HG03460 (cell line): Measurements from ENCODE around the gene ZNF892.
A peak's percentile ranks its signal among the peaks of the same experiment; 100 is the strongest.
"Not testable (repeated sequence)": the region's sequence is repeated elsewhere in the genome, so short reads cannot be mapped to it uniquely, and the experiment has no call there.

Source experiments
- ATAC-seq: cut with Tn5 transposase; IDR thresholded peaks from one replicate; pipeline ENCODE4 v1.9.1; 2021; ENCODE audit not compliant: unreplicated experiment

The ZNF892 gene

GRCh38 chr2:95207111-95207961, at the start of gene ZNF892:
ZNF892 (plus strand) TSS chr2:95207521; CDS start chr2:95207816, 295 bp downstream.
- peak; percentile 97 for ATAC-seq

- no peak for ATAC-seq
These were observed 48.9 kb upstream of the ZNF892 start for GRCh38 chr2:95158441-95158840.

DNA sequence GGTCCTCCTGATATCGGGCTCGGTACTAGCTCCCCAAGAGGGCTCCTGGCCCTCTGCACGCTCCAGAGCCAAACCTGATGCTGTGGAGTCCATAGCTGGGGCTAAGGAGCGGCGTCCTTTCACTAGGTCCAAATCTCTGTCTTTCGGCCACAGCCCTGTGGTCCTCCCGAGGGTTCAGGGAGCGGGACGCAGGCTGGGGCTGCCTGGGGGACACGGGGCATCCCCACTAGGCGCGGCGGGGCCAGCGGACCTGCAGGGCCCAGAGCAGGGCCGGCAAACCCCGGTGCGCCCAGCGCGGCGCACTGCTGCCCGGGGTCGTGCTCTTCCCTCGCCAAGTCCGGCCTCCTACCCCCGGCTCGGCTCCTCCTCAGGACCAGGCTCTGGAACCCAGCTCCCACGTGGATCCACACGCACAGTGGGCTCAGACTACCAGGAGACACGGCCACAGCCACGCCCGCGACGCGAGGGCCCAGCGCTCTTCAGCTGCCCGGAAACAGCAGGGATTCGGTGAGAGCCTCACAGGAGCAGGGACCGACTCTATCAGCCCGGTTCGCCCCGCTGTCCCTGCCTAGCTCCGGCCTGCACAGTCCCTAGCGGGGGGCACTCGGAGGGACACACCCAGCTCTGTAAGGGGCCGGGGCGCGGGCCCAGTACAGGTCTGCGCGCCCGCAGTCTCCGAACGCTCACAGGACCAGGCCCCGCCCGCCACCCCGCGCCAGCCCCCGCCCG, 48.3 kb upstream of the ZNF892 start:
- ATAC-seq: peak; percentile 48

- ATAC-seq: peak; percentile 88
These were observed 47.5 kb upstream of the ZNF892 start, which contains the start of gene ZNF514 for GRCh38 chr2:95159690-95160449. ZNF514 (minus strand) TSS chr2:95159848; CDS start chr2:95153253, 6,595 bp downstream.

- ATAC-seq: peak; percentile 11
These were observed 42.3 kb upstream of the ZNF892 start for GRCh38 chr2:95165030-95165370.

DNA sequence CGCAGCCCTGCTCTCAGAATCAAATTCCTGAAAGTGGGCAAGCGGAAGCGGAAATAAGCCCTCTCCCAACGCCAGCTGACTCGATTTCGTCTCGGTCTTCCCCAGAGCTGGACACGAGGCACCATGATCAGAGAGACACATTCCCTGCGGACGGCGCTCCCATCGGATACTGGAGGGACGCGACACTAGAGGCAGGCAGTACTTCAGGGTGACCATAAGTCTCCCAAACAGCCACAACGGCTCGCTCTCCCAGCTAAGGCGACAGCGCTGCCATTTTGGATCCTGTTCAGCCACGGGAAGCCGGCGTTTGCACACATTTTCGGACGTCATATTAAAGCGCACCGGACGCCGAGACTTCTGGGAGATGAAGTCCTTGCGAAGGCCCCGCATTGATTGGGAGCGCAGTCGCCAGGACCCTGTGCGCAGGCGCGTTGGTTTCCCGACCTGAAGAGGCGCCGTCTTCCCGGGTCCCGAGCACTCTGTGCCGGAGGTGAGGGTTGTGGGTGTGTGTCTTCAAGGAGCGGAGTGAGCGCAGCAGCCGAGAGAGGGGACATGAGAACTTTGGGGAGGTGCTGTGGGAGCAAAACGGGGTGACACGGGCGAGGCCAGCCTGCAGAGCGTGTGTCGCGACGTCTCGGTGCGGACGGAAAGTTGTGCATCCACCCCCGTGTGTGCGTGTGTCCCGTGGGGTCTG, 41.8 kb upstream of the ZNF892 start, which contains the start of gene ZNF2:
Gene ZNF2 (plus strand): TSS at position 439 of the 694 bp plus-strand sequence. CDS start 10,418 bp downstream, outside the sequence.
- ATAC-seq: peak; percentile 86

DNA sequence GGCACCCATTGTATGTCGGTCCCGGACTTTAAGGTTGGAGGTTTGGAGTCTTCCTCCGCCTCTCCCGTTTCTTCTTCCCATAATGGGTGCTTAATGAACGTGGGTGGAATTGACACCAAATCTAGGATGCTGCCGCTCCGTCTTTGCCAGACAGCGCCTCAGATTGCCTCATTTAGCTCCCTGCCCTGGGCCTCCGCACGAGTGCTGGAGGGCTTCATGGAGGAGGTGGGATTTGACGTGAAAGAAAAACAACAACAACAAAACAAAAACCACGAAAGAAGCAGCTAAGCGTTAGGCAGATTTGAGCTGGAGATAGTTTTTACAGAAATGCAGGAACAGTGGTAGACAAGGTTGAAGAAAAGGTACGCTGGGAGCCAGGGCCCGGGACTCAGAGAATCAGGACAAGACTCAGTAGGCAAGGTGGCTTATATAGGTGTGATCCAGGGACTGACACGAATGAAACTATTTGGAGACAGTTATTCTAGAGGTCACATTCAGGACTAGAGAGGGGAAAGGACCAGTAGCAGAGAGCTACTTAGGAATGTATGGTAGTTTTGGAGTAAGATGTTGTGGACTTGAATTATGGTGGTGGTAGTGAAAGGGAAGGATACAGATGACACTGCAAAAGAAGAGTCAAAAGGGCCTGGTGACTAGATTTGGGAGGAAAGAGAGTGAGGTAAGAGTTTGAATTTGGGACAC, 41.1 kb upstream of the ZNF892 start:
- ATAC-seq: peak; percentile 25

- ATAC-seq: no peak
These were observed 35.4 kb upstream of the ZNF892 start for GRCh38 chr2:95171902-95172301.

DNA sequence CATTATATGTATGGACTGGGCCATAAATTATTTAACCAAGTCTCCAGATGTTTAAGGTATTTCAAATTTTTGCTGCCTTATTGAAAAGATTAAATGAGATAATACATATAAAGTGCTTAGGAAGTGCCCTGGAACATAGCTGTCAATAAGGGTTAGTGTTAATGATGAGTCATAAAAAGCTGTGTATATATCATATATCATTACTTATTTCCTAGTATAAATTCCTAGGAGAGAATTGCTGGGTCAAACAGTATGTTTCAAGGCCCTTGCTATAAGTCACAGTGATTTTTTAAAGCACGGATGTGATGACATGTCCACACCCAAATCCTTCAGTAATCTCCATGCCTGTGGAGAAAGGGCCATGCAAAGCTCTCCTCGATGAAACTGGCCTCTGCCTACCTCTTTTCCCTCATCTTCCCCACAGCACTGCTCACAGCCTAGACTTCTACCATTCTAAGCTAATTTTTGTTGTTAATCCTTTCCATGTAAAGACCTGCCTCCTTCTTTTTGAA, 33.2 kb upstream of the ZNF892 start:
- no peak for ATAC-seq

DNA sequence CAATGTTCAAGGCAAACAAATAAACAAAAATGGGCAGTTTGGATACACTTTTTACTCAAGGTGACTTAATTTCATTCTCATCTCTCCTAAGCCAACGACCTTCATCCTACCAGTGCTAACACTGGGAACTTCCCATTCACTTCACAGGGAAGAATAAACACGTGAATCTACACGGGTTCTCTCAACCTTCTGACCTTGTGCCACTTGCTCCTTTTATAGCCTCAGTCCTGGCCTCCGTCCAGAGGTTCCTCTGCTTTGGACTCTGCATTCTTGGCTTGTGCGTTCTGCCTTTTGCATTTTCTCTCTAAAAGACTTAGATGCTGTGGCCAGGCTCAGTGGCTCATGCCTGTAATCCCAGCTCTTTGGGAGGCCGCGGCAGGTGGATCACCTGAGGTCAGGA, 27.9 kb upstream of the ZNF892 start:
- ATAC-seq: no peak

GRCh38 chr2:95181774-95182173, 25.5 kb upstream of the ZNF892 start:
- ATAC-seq: no peak

DNA sequence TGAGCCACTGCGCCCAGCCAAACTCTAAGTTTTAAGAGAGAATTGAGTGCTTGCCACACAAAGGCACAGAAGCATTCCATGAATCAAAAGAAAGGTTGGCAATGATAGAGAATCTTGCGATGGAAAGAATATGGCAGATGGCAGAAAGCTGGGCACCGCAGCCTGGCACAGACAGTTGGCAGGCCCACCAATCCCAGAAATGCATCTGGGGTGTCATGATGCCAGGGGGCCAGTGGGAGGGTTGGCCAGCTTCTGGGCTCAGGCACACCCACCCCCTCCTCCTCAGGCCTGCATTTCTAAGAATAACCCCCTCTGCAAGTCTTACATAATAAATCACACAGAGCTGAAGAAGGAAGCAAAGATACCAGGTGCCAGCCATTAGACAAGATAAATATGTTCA, 22.1 kb upstream of the ZNF892 start:
- ATAC-seq: no peak

DNA sequence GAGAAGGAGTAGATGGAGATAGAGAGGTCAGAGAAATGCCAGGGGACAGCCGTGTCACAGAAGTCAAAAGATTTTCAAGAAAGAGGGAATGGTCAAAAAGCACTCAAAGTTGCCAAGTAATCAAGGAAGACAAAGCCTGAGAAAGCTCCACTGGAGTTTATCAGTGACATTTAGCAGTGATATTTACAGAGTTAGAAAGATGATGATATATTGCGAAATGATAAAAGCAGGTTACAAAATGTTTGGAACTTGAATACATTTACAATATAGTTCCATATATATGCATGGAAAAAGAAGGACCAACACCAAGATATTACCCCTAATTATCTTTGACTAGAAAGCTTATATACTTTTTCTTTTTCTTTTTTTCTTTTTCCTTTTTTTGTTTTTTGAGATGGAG, 21.3 kb upstream of the ZNF892 start:
- no peak for ATAC-seq

DNA sequence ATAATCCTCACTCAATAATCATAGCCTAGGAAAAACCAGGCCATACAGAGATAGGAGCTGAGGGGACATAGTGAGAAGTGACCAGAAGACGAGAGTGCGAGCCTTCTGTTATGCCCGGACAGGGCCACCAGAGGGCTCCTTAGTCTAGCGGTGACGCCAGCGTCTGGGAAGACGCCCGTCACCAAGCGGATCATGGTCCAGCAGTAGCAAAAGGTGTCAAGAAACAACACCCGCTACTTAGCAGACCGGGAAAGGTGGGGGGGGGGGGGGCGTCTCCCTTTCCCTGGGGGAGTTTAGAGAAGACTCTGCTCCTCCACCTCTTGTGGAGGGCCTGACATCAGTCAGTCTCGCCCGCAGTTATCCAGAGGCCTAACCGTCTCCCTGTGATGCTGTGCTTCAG, 14.4 kb upstream of the ZNF892 start:
- ATAC-seq: not testable (repeated sequence)

- no peak for ATAC-seq
These were observed 3.4 kb upstream of the ZNF892 start for GRCh38 chr2:95203911-95204310.

DNA sequence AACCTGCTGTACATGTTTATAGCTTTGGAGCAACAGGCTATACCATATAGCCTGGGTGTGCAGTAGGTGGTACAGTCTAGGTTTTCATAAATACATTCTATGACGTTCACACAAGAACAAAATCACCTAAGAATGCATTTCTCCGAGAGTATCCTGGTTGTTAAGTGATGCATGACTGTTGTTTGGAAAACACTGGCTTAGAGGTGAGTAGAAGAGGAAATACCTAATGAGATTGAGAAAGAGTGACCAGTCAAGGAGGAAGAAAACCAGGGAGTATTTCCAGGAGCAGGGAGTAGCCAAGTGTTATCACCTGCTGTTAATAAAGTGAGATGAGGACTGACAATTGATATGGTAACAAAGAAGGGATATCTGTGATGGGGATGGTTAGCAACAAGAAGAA, 2.9 kb upstream of the ZNF892 start:
- ATAC-seq: no peak

DNA sequence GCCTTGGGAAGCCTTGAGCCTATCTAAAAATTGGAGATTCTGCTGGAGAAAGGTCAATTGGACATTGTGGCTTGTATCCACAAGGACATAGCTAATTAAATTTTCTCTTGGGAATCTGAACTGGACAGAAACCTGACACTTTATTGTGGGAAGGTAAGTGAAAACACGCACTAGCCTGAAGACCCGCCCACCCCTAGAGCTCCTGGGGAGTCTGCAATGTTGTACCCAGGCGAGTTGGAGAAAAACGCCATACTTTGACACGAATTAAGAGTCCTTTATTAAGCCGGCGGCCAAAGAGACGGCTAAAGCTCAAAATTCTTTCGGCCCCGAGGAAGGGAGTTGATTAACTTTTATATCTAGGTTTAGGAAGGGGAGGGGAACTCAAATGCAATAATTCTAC, 1.2 kb upstream of the ZNF892 start:
- no peak for ATAC-seq

DNA sequence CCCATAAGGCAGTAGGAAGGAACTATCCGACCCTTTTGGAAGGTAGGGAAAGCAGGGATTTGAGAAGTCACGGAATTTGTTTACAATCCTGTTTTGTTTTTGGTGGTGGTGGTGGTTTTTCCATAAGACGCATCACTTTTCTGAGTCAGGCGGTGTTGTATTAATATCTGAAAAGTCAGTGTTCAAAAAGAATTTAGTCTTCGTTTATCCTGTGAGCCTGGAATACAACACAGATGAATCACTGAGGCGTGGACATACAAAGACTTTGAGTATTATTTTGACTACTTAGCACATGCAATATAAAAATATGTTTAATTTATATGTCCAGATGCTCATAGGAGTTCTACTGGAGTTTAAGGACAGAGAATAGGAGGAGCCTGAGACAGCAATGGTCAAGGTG, 785 bp downstream of the ZNF892 start:
- ATAC-seq: no peak

- ATAC-seq: no peak
These were observed 7.8 kb downstream of the ZNF892 start for GRCh38 chr2:95215018-95215612.

DNA sequence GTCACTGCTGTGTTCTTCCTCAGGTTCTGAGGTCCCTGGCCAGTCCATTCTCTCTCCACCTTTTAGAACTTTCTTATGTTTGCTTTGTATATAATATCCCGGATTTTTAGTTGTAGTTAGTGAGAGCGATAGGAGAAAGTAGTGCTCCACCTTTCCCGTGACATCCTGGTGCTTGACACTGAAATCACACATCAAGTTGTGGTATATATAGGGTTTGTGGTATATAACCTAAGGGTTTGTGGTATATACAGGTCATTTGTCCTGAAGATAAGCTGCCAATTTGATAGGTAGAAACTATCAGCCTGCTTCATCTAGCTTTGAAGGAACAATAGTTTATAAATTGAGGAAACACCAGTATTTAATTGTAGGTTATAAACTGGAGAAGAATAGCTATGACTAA, 13.1 kb downstream of the ZNF892 start:
- no peak for ATAC-seq
